Measurements from ENCODE around the gene PRR22. TPM values are rescaled to one million over a fixed set of nuclear protein-coding genes. Genes with fewer than 3 reads are reported as not detected.

The PRR22 gene
- total RNA-seq, 2 experiments from 2014 or later, result 1.1 to 1.5 TPM

GRCh38 chr19:5808120-5808816 is 23.7 kb upstream of the PRR22 start:
- DNase-seq, result no peak
- H3K36me3 Mint-ChIP-seq (ENCODE audit: low read depth), result no peaks in the 10 kb centered on the region
- no peak overlapping the region for H3K4me3 Mint-ChIP-seq
- CTCF ChIA-PET, result interaction anchor here (0.5 to 0.9 kb wide), 3 partner anchors 11 to 118 kb away, joined by 3 to 4 read pairs (median 3); partner anchors contain the start of gene RPL36
- intact Hi-C loops (cut with micrococcal nuclease), result no loop called here
- H3K27me3 Mint-ChIP-seq (ENCODE audit: low read depth), result peaks cover 7% of the 10 kb centered on the region
- H3K9me3 Mint-ChIP-seq, result no peaks in the 10 kb centered on the region
- H3K4me1 Mint-ChIP-seq (ENCODE audit: low read depth), result peaks cover 12% of the 10 kb centered on the region
- H3K27ac Mint-ChIP-seq, result no peak overlapping the region

GRCh38 chr19:5806905-5807304 is 22.4 kb upstream of the PRR22 start:
- no peaks in the 10 kb centered on the region for H3K9me3 Mint-ChIP-seq
- CTCF ChIA-PET, result interaction anchor here (0.5 to 1.2 kb wide), 7 partner anchors 12 to 211 kb away, joined by 3 to 5 read pairs (median 3); no protein-coding TSS in a partner anchor
- H3K4me1 Mint-ChIP-seq (ENCODE audit: low read depth), result peaks cover 21% of the 10 kb centered on the region
- no peaks in the 10 kb centered on the region for H3K36me3 Mint-ChIP-seq (ENCODE audit: low read depth)
- intact Hi-C loops (cut with micrococcal nuclease), result no loop called here
- H3K4me3 Mint-ChIP-seq, result no peak overlapping the region
- H3K27me3 Mint-ChIP-seq (ENCODE audit: low read depth), result peaks cover 9% of the 10 kb centered on the region
- H3K27ac Mint-ChIP-seq, result no peak overlapping the region
- no peak for DNase-seq

GRCh38 chr19:5806133-5806489 is 21.6 kb upstream of the PRR22 start:
- H3K4me3 Mint-ChIP-seq, result peak overlapping the region; percentile 12
- H3K27me3 Mint-ChIP-seq (ENCODE audit: low read depth), result peaks cover 11% of the 10 kb centered on the region
- CTCF ChIA-PET, result interaction anchor here (0.6 to 1.2 kb wide), 5 partner anchors 11 to 105 kb away, joined by 3 to 5 read pairs (median 4); no protein-coding TSS in a partner anchor
- H3K4me1 Mint-ChIP-seq (ENCODE audit: low read depth), result peaks cover 23% of the 10 kb centered on the region
- H3K27ac Mint-ChIP-seq, result no peak overlapping the region
- no peak for DNase-seq
- H3K9me3 Mint-ChIP-seq, result no peaks in the 10 kb centered on the region
- no peaks in the 10 kb centered on the region for H3K36me3 Mint-ChIP-seq (ENCODE audit: low read depth)
- intact Hi-C loops (cut with micrococcal nuclease), result no loop called here

GRCh38 chr19:5805462-5806132 is 21.1 kb upstream of the PRR22 start:
- CTCF ChIA-PET, result interaction anchor here (0.6 kb wide), 1 partner anchor 106 kb away, joined by 4 read pairs; no protein-coding TSS in a partner anchor
- no peaks in the 10 kb centered on the region for H3K36me3 Mint-ChIP-seq (ENCODE audit: low read depth)
- peak; percentile 76 for DNase-seq
- H3K4me1 Mint-ChIP-seq (ENCODE audit: low read depth), result peaks cover 23% of the 10 kb centered on the region
- H3K9me3 Mint-ChIP-seq, result no peaks in the 10 kb centered on the region
- intact Hi-C loops (cut with micrococcal nuclease), result no loop called here
- H3K27ac Mint-ChIP-seq, result no peak overlapping the region
- H3K27me3 Mint-ChIP-seq (ENCODE audit: low read depth), result peaks cover 14% of the 10 kb centered on the region
- H3K4me3 Mint-ChIP-seq, result peak overlapping the region; percentile 55

- DNase-seq, result peak; percentile 58
- Mint-ChIP-seq H3K4me1 (ENCODE audit: low read depth) (peaks cover 23% of the 10 kb centered on the region), H3K4me3 (peak within 1 kb of the TSS; percentile 70), H3K27me3 (ENCODE audit: low read depth) (peaks cover 15% of the 10 kb centered on the region), H3K36me3 (ENCODE audit: low read depth) (no peaks in the 10 kb centered on the region), H3K27ac (no peak within 1 kb of the TSS), H3K9me3 (no peaks in the 10 kb centered on the region)
- intact Hi-C loops (cut with micrococcal nuclease), result loop anchor here (1.0 kb wide), 4 partner anchors 24 to 218 kb away; partner anchors contain the start of gene VMAC
- CTCF ChIA-PET, result interaction anchor here (0.6 to 2.1 kb wide), 46 partner anchors 8 to 346 kb away, joined by 3 to 48 read pairs (median 5); partner anchors contain the start of genes DUS3L, FUT5, NDUFA11 and PRR22
These were observed 20.2 kb upstream of the PRR22 start, which contains the start of gene NRTN for GRCh38 chr19:5804516-5805461. TSS of gene NRTN (plus strand) at chr19:5805067. CDS start at chr19:5824166, 19,099 bp downstream.

- CTCF ChIA-PET, result interaction anchor here (0.5 to 2.1 kb wide), 50 partner anchors 9 to 345 kb away, joined by 3 to 48 read pairs (median 5); partner anchors contain the start of genes DUS3L, FUT5, NDUFA11 and PRR22
- intact Hi-C loops (cut with micrococcal nuclease), result loop anchor here (1.0 kb wide), 4 partner anchors 24 to 218 kb away; partner anchors contain the start of gene VMAC
- peak; percentile 96 for DNase-seq
- H3K36me3 Mint-ChIP-seq (ENCODE audit: low read depth), result no peaks in the 10 kb centered on the region
- H3K27ac Mint-ChIP-seq, result no peak overlapping the region
- peaks cover 25% of the 10 kb centered on the region for H3K4me1 Mint-ChIP-seq (ENCODE audit: low read depth)
- peak overlapping the region; percentile 70 for H3K4me3 Mint-ChIP-seq
- peaks cover 19% of the 10 kb centered on the region for H3K27me3 Mint-ChIP-seq (ENCODE audit: low read depth)
- no peaks in the 10 kb centered on the region for H3K9me3 Mint-ChIP-seq
These were observed 19.4 kb upstream of the PRR22 start for GRCh38 chr19:5803752-5804515.

- peaks cover 25% of the 10 kb centered on the region for H3K4me1 Mint-ChIP-seq (ENCODE audit: low read depth)
- H3K9me3 Mint-ChIP-seq, result no peaks in the 10 kb centered on the region
- CTCF ChIA-PET, result interaction anchor here (0.5 to 2.1 kb wide), 36 partner anchors 9 to 323 kb away, joined by 3 to 48 read pairs (median 5); partner anchors contain the start of genes DUS3L, FUT5, NDUFA11 and VMAC
- intact Hi-C loops (cut with micrococcal nuclease), result no loop called here
- DNase-seq, result no peak
- H3K36me3 Mint-ChIP-seq (ENCODE audit: low read depth), result no peaks in the 10 kb centered on the region
- H3K27me3 Mint-ChIP-seq (ENCODE audit: low read depth), result peaks cover 19% of the 10 kb centered on the region
- H3K27ac Mint-ChIP-seq, result no peak overlapping the region
- H3K4me3 Mint-ChIP-seq, result peak overlapping the region; percentile 70
These were observed 18.9 kb upstream of the PRR22 start for GRCh38 chr19:5803441-5803751.

- Mint-ChIP-seq H3K36me3 (ENCODE audit: low read depth) (no peaks in the 10 kb centered on the region), H3K27ac (no peak overlapping the region)
These were observed 17.5 kb upstream of the PRR22 start for GRCh38 chr19:5801796-5802619.

GRCh38 chr19:5800361-5801270 is 16.1 kb upstream of the PRR22 start:
- no peak overlapping the region for H3K4me3 Mint-ChIP-seq
- H3K27ac Mint-ChIP-seq, result no peak overlapping the region
- no peaks in the 10 kb centered on the region for H3K9me3 Mint-ChIP-seq
- DNase-seq, result no peak
- intact Hi-C loops (cut with micrococcal nuclease), result no loop called here
- H3K27me3 Mint-ChIP-seq (ENCODE audit: low read depth), result peaks cover 19% of the 10 kb centered on the region
- H3K36me3 Mint-ChIP-seq (ENCODE audit: low read depth), result no peaks in the 10 kb centered on the region
- H3K4me1 Mint-ChIP-seq (ENCODE audit: low read depth), result peaks cover 25% of the 10 kb centered on the region
- CTCF ChIA-PET, result no interaction called here

More at GRCh38 chr19:5801796-5802619, 17.5 kb upstream of the PRR22 start:
- Mint-ChIP-seq H3K4me1 (ENCODE audit: low read depth) (peaks cover 25% of the 10 kb centered on the region), H3K4me3 (peak overlapping the region; percentile 16), H3K27me3 (ENCODE audit: low read depth) (peaks cover 19% of the 10 kb centered on the region), H3K9me3 (no peaks in the 10 kb centered on the region)
- CTCF ChIA-PET, result interaction anchor here (0.6 to 1.0 kb wide), 2 partner anchors 52 to 220 kb away, joined by 3 to 6 read pairs; no protein-coding TSS in a partner anchor
- DNase-seq, result no peak
- intact Hi-C loops (cut with micrococcal nuclease), result no loop called here

Measured in activated naive CD4-positive, alpha-beta T cell treated with anti-CD3 and anti-CD28 coated beads for 36 hours (primary cell).